Tibial nerve (tissue), 4 donors: ENCODE measurements around the gene RHOBTB3. TPM values are rescaled to one million over a fixed set of nuclear protein-coding genes. Genes with fewer than 3 reads are reported as not detected.
A peak's percentile ranks its signal among the peaks of the same experiment; 100 is the strongest.

Experiments used
- DNase-seq, 2 donors: peaks; one replicate each; pipeline ENCODE4 v3.0.0-alpha.2; 2019; ENCODE audit warnings: low spot score in 2 of 2
- H3K27ac ChIP-seq, 4 donors: fragments of 200-600 bp; sonication (generic) in 3 of 4; one replicate each; pipeline ENCODE4 v1.5.1; 2017 to 2019; ENCODE audit warnings: mild to moderate bottlenecking in 1 of 4
- H3K27me3 ChIP-seq, 2 donors: fragments of 200-600 bp; sonication (generic) in 1 of 2; one replicate each; pipeline versions ENCODE4 v1.5.1 to v1.6.0; 2017 to 2019
- H3K36me3 ChIP-seq, 3 donors: fragments of 200-600 bp; sonication (generic); one replicate each; pipeline ENCODE4 v1.5.1; 2018 to 2019
- H3K4me1 ChIP-seq, 4 donors: fragments of 200-600 bp; sonication (generic) in 3 of 4; one replicate each; pipeline ENCODE4 v1.5.1; 2017 to 2019
- H3K4me3 ChIP-seq, 4 donors: fragments of 200-600 bp; sonication (generic) in 3 of 4; one replicate each; pipeline ENCODE4 v1.5.1; 2017 to 2019; ENCODE audit warnings: mild to moderate bottlenecking in 1 of 4, moderate library complexity in 1 of 4
- H3K9me3 ChIP-seq, 4 donors: fragments of 200-600 bp; sonication (generic) in 3 of 4; one replicate each; pipeline ENCODE4 v1.5.1; 2017 to 2019
- CTCF ChIP-seq, 5 experiments: fragments of 200-600 bp in 3 of 5; fragments of 450-650 bp in 2 of 5; sonication (generic) in 3 of 5; IDR thresholded peaks; one replicate each; pipeline ENCODE4 v1.5.1; 2016 to 2019; ENCODE audit warnings: antibody characterized with exemption in 5 of 5, mild to moderate bottlenecking in 3 of 5, moderate library complexity in 2 of 5
- EP300 ChIP-seq, 2 donors: sonication (generic); formaldehyde crosslinking; IDR thresholded peaks; one replicate each; pipeline ENCODE4 v1.6.1; 2017; ENCODE audit warnings: antibody characterized with exemption in 2 of 2, mild to moderate bottlenecking in 1 of 2
- POLR2A ChIP-seq, 2 donors: fragments of 450-650 bp; IDR thresholded peaks; one replicate each; pipeline ENCODE4 v1.6.1; 2017; ENCODE audit warnings: antibody characterized with exemption in 2 of 2, mild to moderate bottlenecking in 2 of 2, moderate library complexity in 2 of 2
- WGBS, 2 donors: methylation state at CpG; one replicate each; pipeline ENCODE4 v1.1.5; 2018; 5-methylcytosine and 5-hydroxymethylcytosine counted together
- total RNA-seq, 4 donors: library from RNA; depleted of rRNA; stranded (reverse); fragments of >200 nt; gene quantifications; one replicate each; pipeline ENCODE4 v1.1.0, GENCODE V29; 2016

The RHOBTB3 gene
- total RNA-seq, 4 donors from 2014 or later = 130 to 219 (median 195) TPM

GRCh38 chr5:95743877-95744276, 12.7 kb downstream of the RHOBTB3 start:
- Histone ChIP-seq H3K4me1 (peaks cover 0 to 75% (median 13%) of the 10 kb centered on the region in 4 donors), H3K4me3 (no peak overlapping the region), H3K27me3 (no peaks in the 10 kb centered on the region), H3K36me3 (peaks cover 0 to 28% (median 0%) of the 10 kb centered on the region in 3 donors), H3K27ac (peak overlapping the region in 2 of 4 donors; percentile 68 to 74), H3K9me3 (no peaks in the 10 kb centered on the region)
- no peak for DNase-seq
- 88 to 100% methylated on average over 1 of the region's 1 CpG for WGBS, 2 donors
- TF ChIP-seq POLR2A (IDR thresholded peaks at IDR 0.05) = no peak
- TF ChIP-seq EP300 (IDR thresholded peaks at IDR 0.05) = no peak
- TF ChIP-seq CTCF (IDR thresholded peaks at IDR 0.05) = no peak

- Histone ChIP-seq H3K4me3 (no peak overlapping the region), H3K9me3 (no peaks in the 10 kb centered on the region), H3K4me1 (peaks cover 0 to 76% (median 15%) of the 10 kb centered on the region in 4 donors), H3K27ac (peak overlapping the region in 2 of 4 donors; percentile 72 to 74), H3K36me3 (peaks cover 0 to 29% (median 0%) of the 10 kb centered on the region in 3 donors), H3K27me3 (no peaks in the 10 kb centered on the region)
- TF ChIP-seq EP300 (IDR thresholded peaks at IDR 0.05) (no peak), CTCF (IDR thresholded peaks at IDR 0.05) (no peak)
- DNase-seq = no peak
Observed at GRCh38 chr5:95746194-95746593, 15.1 kb downstream of the RHOBTB3 start.

- no peak for DNase-seq
- no peaks in the 10 kb centered on the region for H3K9me3 ChIP-seq
- H3K4me1 ChIP-seq = peaks cover 0 to 76% (median 15%) of the 10 kb centered on the region in 4 donors
- peak overlapping the region in 3 of 4 donors; percentile 22 to 74 (median 72) for H3K27ac ChIP-seq
- no peak overlapping the region for H3K4me3 ChIP-seq
- 61 to 64% methylated on average over 8 of the region's 8 CpGs for WGBS, 2 donors
- no peaks in the 10 kb centered on the region for H3K27me3 ChIP-seq
- TF ChIP-seq CTCF (IDR thresholded peaks at IDR 0.05) (no peak), EP300 (IDR thresholded peaks at IDR 0.05) (no peak), POLR2A (IDR thresholded peaks at IDR 0.05) (no peak)
- peaks cover 0 to 36% (median 0%) of the 10 kb centered on the region in 3 donors for H3K36me3 ChIP-seq
Observed at GRCh38 chr5:95746722-95747679, 15.9 kb downstream of the RHOBTB3 start.

GRCh38 chr5:95748133-95748532, 17.0 kb downstream of the RHOBTB3 start:
- WGBS, 2 donors = 49 to 59% methylated on average over 2 of the region's 2 CpGs
- no peak for DNase-seq
- no peaks in the 10 kb centered on the region for H3K9me3 ChIP-seq
- H3K4me3 ChIP-seq = no peak overlapping the region
- H3K27me3 ChIP-seq = no peaks in the 10 kb centered on the region
- H3K27ac ChIP-seq = peak overlapping the region in 3 of 4 donors; percentile 32 to 74 (median 72)
- peaks cover 0 to 64% (median 15%) of the 10 kb centered on the region in 4 donors for H3K4me1 ChIP-seq
- peaks cover 0 to 43% (median 0%) of the 10 kb centered on the region in 3 donors for H3K36me3 ChIP-seq
- no peak for TF ChIP-seq CTCF (IDR thresholded peaks at IDR 0.05)
- TF ChIP-seq EP300 (IDR thresholded peaks at IDR 0.05) = no peak
- no peak for TF ChIP-seq POLR2A (IDR thresholded peaks at IDR 0.05)

GRCh38 chr5:95754545-95754944, 23.4 kb downstream of the RHOBTB3 start:
- no peak overlapping the region for H3K4me3 ChIP-seq
- no peak overlapping the region for H3K27ac ChIP-seq

More at GRCh38 chr5:95754545-95754944, 23.4 kb downstream of the RHOBTB3 start:
- peaks cover 0 to 31% (median 8%) of the 10 kb centered on the region in 4 donors for H3K4me1 ChIP-seq
- TF ChIP-seq CTCF (IDR thresholded peaks at IDR 0.05) (no peak), POLR2A (IDR thresholded peaks at IDR 0.05) (no peak), EP300 (IDR thresholded peaks at IDR 0.05) (no peak)
- 35 to 36% methylated on average over 2 of the region's 2 CpGs for WGBS, 2 donors
- peaks cover 0 to 53% (median 3%) of the 10 kb centered on the region in 3 donors for H3K36me3 ChIP-seq
- H3K27me3 ChIP-seq = no peaks in the 10 kb centered on the region
- DNase-seq = no peak
- no peaks in the 10 kb centered on the region for H3K9me3 ChIP-seq
